ENCODE data around the gene IRF5.

IRF5 gene

GRCh38 chr7:128937647-128938543 lies at the start of gene IRF5:
Gene IRF5 (plus strand): TSS chr7:128937927. CDS start chr7:128942082, 4,155 bp downstream.
- DNase-seq = peak in 9 of 51 donors; percentile 13 to 44 (median 32)

DNA sequence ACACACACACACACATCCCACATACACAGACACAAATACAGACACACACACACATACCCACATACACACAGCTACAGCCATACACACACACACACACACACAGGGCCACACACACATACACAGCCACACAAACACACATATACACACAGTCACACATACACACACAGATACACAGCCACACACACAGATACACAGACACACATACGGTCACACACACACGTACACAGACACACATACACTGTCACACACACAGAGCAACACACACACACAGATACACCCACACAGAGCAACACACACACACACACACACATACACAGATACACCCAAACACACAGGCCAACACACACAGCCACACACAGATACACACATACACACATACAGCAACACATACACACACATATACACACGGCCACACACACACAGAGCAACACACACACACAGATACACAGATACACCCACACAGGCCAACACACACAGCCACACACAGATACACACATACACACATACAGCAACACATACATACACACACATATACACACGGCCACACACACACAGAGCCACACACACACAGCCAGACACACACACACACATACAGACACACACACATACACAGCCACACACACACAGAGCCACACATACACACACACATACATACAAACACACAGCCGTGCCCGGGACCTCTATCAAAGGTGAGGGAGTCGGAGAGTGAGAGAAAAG lies 49.5 kb upstream of the IRF5 start:
- no peak for DNase-seq

DNA sequence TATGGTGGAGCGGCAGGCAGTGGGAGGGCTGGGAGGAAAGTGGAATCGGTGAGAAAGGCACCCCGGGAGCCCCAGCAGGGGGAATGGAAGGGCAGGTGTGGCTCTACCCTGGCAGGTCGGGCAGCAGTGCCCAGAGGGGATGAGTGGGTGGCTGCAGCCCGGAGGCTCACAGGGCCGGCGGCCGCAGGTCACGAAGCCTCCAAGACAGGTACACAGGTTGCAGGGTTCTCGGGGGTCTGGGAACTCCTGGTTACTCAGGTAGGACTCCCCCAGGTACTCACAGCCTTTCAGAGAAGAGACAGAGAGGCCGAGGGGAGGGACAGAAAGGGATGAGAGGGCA lies 49.0 kb upstream of the IRF5 start:
- DNase-seq = no peak

DNA sequence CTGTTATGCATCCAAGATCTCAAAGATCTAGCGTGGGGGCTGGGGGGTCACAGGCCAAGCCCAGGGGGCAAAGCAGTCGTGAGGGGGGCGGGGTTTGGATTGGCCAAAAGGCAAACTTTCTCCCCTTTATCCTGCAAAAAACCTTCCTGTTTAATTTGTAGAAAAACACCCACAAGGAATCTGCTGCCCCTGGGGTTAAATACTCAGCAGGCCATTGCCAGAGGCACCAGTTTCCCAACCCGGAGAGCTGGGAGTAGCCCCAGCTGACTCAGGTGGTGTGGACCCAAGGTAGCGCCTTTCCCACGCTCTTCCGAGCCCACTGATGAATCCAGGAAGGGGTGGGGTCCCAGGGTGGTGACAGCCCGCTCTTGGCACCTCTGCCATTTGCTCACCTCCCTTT lies 48.6 kb upstream of the IRF5 start:
- no peak for DNase-seq

DNA sequence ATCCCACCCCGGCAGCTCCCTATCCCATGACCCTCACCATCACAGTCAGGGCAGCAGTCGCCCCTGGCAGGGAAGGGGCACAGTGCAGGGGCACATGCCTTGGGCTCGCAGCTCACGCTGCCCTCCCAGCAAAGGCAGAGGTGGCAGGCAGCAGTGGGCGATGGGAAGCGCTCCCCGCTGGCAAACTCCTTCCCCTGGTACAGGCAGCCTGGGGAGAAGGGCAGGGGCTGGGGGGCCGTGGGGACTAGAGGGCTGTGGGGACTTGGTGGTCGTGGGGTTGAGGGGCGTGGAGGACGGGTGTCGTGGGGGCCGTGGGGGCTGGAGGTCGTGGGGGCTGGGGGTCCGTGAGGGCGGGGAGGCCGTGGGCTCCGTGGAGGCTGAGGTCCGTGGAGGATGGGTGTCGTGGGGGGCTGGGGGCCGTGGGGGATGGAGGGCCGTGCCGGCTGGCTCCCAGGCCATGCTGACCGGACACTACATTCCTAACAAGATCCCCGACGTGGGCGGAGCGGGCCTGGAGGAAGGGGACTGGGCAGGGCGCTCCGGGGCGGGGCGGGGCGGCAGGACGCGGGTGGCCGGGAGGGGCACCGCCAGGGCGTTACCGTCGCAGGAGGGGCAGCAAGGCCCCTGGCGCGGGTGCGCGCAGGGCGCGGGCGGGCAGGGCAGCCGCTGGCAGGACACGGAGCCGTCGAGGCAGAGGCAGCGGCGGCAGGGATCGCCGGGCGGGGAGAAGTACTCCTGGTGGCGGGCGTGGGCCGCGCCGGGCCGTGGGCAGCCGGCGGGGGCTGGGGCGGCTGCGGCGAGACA lies 47.2 kb upstream of the IRF5 start:
- no peak for DNase-seq

GRCh38 chr7:128891110-128891941 lies 46.4 kb upstream of the IRF5 start:
- no peak for DNase-seq

DNA sequence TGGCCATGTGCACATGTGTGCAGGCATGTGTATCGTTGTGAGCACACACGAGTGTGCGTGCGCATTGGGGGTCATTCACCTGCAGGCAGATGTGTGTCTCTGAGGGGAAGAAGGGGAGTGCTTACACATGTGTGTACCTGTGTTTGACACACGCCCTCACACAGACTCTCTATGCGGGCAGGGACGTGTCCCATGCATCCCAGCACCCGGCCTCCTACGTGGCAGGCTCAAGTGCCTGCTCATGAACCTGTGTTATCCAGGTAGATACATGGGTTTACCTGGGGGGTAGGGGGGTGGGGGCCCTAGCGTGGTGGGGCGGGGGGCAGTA lies 45.8 kb upstream of the IRF5 start:
- DNase-seq = no peak

- DNase-seq = no peak
Measured at GRCh38 chr7:128892521-128893250, 45.0 kb upstream of the IRF5 start.

GRCh38 chr7:128893251-128894100 lies 44.3 kb upstream of the IRF5 start:
- no peak for DNase-seq

- no peak for DNase-seq
Measured at GRCh38 chr7:128894101-128894440, 43.7 kb upstream of the IRF5 start.

GRCh38 chr7:128895320-128895719 lies 42.4 kb upstream of the IRF5 start:
- DNase-seq = no peak

GRCh38 chr7:128899392-128899791 lies 38.3 kb upstream of the IRF5 start:
- no peak for DNase-seq

DNA sequence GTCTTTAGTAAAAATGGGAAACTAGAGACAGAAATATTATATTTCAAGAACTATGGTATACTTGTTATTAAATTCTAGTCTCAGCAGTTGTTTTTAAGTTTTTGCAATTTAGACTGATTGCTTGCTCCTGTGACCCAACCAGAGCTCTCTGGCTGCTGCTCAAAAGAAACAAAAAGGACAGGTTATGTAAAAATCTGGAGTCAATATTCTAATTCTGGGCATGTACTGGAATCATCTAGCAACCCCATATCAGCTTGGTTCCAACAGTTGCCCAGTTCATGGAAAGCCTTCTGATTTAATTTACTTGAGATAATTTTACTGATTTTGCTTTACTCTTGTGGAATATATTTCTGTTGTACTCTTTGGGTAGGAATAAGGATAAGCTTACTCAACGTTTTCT lies 37.5 kb upstream of the IRF5 start:
- DNase-seq = no peak

DNA sequence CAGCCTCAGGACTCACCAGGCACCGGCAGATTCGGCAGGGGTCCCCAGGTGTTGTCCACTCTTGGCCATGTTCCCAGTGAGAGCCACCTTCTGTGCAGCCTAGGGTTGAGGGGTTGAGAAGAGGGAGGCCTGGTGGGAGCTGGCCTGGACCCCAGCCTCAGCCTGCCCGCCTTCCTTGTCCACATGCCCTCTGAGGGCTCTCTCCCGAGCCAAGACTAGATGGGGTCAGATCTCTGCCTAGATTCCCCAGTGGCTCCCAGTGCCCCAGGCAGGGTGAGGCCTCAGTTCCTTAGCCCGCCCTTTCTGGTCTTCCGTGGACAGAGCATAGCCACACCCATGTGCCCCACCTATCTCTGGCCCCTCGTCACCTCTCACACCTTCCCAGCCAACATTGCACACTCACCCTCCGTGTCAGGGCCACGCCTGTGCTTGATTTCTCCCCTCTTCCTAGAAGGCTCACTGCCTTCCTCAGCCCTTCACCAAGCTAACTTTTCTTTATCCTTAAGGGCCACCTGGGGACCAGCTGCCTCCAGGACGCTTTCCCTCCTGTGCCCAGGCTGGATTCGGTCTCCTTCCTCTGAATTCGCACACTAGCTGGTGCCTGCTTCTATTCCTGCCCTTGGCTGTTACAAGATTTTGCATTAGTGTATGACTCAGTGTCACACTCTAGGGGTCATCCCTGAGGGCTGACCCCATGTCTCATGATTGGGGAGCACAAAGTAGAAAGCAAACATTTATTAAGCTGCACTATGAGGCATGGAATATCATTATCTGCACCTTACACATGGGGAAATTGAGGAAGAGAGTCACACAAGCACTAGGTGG lies 34.8 kb upstream of the IRF5 start:
- no peak for DNase-seq

GRCh38 chr7:128903621-128904361 lies 33.9 kb upstream of the IRF5 start:
- DNase-seq = no peak

GRCh38 chr7:128904381-128905197 lies 33.1 kb upstream of the IRF5 start:
- peak in 1 of 51 donors; percentile 3 for DNase-seq

Data from hypothalamus (tissue), 51 donors.